Esophagus muscularis mucosa (tissue), 4 donors: ENCODE data around the gene SGSM2.

Experiments
- CTCF ChIP-seq, 3 experiments: fragments of 200-600 bp in 2 of 3; fragments of 450-650 bp in 1 of 3; sonication (generic) in 2 of 3; IDR thresholded peaks; one replicate each; pipeline ENCODE4 v1.5.1; 2017 to 2019; ENCODE audit warnings: antibody characterized with exemption in 3 of 3, mild to moderate bottlenecking in 2 of 3, moderate library complexity in 1 of 3
- EP300 ChIP-seq: sonication (generic); formaldehyde crosslinking; IDR thresholded peaks from one replicate; pipeline ENCODE4 v1.6.1; 2017; ENCODE audit warnings: antibody characterized with exemption
- POLR2A ChIP-seq: fragments of 450-650 bp; IDR thresholded peaks from one replicate; pipeline ENCODE4 v1.6.1; 2017; ENCODE audit warnings: antibody characterized with exemption, moderate library complexity, mild to moderate bottlenecking, low read depth
- POLR2AphosphoS5 ChIP-seq, 2 donors: sonication (generic); formaldehyde crosslinking; IDR thresholded peaks; one replicate each; pipeline ENCODE4 v1.6.1; 2017; ENCODE audit warnings: antibody characterized with exemption in 2 of 2

GRCh38 chr17:2384439-2385127, 47.3 kb downstream of the SGSM2 start:
- no peak for TF ChIP-seq POLR2A
- TF ChIP-seq POLR2AphosphoS5 (IDR thresholded peaks at IDR 0.05): no peak
- TF ChIP-seq CTCF (IDR thresholded peaks at IDR 0.05): no peak
- TF ChIP-seq EP300: no peak
